ENCODE measurements around the gene RAB15.

Gene RAB15

DNA sequence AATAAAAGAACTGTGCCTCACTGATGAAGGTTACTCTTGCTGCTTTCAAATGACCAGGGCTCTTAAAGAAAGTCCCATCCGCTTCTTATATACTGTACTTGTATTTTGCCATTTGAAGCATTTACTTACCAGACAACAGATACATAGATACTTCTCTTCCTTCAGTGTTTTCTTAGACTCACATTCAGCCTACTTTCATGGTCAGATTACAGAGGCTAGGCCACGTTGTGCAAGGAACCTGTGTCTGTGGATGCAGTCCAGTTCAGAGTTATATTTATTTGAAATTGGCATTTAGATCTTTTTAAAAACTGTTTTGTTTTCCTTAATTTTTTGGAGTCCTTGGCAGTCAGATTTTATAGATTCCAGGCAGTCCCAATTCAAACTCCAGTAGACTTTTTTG, 51.7 kb downstream of the RAB15 start:
- no peak overlapping the region for H3K27ac ChIP-seq (ENCODE audit: extremely low read depth, low read depth, low read length)
- H3K9me3 ChIP-seq (ENCODE audit: control insufficient read depth, insufficient read depth, low read depth, low read length) = no peaks in the 10 kb centered on the region
- TF ChIP-seq ZNF521 (tag by site-specific recombination; IDR thresholded peaks at IDR 0.05) (no peak), IKZF3 (tag by site-specific recombination; IDR thresholded peaks at IDR 0.05) (no peak), ZFP41 (tag by site-specific recombination; IDR thresholded peaks at IDR 0.05; ENCODE audit: borderline replicate concordance) (no peak), ZNF404 (tag by site-specific recombination; IDR thresholded peaks at IDR 0.05) (no peak), ZNF626 (tag by site-specific recombination; IDR thresholded peaks at IDR 0.05) (no peak)
- TF ChIP-seq, protein P1, sequence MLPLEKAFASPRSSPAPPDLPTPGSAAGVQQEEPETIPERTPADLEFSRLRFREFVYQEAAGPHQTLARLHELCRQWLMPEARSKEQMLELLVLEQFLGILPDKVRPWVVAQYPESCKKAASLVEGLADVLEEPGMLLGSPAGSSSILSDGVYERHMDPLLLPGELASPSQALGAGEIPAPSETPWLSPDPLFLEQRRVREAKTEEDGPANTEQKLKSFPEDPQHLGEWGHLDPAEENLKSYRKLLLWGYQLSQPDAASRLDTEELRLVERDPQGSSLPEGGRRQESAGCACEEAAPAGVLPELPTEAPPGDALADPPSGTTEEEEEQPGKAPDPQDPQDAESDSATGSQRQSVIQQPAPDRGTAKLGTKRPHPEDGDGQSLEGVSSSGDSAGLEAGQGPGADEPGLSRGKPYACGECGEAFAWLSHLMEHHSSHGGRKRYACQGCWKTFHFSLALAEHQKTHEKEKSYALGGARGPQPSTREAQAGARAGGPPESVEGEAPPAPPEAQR (tag by site-specific recombination; IDR thresholded peaks at IDR 0.05) = no peak
- TF ChIP-seq, protein P2, sequence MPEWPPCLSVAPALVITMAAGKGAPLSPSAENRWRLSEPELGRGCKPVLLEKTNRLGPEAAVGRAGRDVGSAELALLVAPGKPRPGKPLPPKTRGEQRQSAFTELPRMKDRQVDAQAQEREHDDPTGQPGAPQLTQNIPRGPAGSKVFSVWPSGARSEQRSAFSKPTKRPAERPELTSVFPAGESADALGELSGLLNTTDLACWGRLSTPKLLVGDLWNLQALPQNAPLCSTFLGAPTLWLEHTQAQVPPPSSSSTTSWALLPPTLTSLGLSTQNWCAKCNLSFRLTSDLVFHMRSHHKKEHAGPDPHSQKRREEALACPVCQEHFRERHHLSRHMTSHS (tag by site-specific recombination; IDR thresholded peaks at IDR 0.05) = no peak
- CTCF ChIA-PET = interaction anchor here (0.6 to 1.7 kb wide), 3 partner anchors 16 to 132 kb away, joined by 3 to 5 read pairs (median 4); partner anchors contain the start of gene GPX2
- no peaks in the 10 kb centered on the region for H3K4me1 ChIP-seq (ENCODE audit: control insufficient read depth, insufficient read depth, low read length)
- H3K4me3 ChIP-seq (ENCODE audit: low read depth, low read length) = no peak overlapping the region
- POLR2A ChIA-PET = no interaction called here
- H3K36me3 ChIP-seq (ENCODE audit: control insufficient read depth in 2 of 2, insufficient read depth in 1 of 2, low read length in 2 of 2) = peaks cover 16 to 21% of the 10 kb centered on the region in 2 experiments

DNA sequence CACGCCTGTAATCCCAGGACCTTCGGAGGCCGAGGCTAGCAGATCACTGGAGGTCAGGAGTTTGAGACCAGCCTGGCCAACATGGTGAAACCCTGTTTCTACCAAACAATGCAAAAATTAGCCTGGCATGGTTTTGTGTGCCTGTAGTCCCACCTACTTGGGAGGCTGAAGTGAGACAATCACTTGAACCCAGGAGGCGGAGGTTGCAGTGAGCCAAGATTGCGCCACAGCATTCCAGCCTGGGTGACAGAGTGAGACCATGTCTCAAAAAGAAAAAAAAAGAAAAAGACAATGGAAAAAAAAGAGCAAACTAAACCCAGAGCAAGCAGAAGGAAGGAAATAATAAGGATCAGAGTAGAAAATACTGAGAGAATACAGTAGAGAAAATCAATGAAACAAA, 52.5 kb downstream of the RAB15 start:
- H3K4me1 ChIP-seq (ENCODE audit: control insufficient read depth, insufficient read depth, low read length) = peaks cover 3% of the 10 kb centered on the region; the same call in 1 of the 2 replicates
- no peak overlapping the region for H3K4me3 ChIP-seq (ENCODE audit: low read depth, low read length)
- TF ChIP-seq SP7 (tag by site-specific recombination; IDR thresholded peaks at IDR 0.05) = no peak
- no peak for TF ChIP-seq ZNF521 (tag by site-specific recombination; IDR thresholded peaks at IDR 0.05)
- no peak for TF ChIP-seq ZBTB20 (tag by site-specific recombination; IDR thresholded peaks at IDR 0.05)
- no peak for TF ChIP-seq ZNF341 (tag by site-specific recombination; IDR thresholded peaks at IDR 0.05; ENCODE audit: low read depth)
- TF ChIP-seq, protein P3, sequence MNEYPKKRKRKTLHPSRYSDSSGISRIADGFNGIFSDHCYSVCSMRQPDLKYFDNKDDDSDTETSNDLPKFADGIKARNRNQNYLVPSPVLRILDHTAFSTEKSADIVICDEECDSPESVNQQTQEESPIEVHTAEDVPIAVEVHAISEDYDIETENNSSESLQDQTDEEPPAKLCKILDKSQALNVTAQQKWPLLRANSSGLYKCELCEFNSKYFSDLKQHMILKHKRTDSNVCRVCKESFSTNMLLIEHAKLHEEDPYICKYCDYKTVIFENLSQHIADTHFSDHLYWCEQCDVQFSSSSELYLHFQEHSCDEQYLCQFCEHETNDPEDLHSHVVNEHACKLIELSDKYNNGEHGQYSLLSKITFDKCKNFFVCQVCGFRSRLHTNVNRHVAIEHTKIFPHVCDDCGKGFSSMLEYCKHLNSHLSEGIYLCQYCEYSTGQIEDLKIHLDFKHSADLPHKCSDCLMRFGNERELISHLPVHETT (tag by site-specific recombination; IDR thresholded peaks at IDR 0.05) = no peak
- TF ChIP-seq ZNF701 (tag by site-specific recombination; IDR thresholded peaks at IDR 0.05) = no peak
- no peak for TF ChIP-seq PRDM1 (tag by site-specific recombination; IDR thresholded peaks at IDR 0.05)
- no peak for TF ChIP-seq ZNF837 (tag by site-specific recombination; IDR thresholded peaks at IDR 0.05)
- no peak for TF ChIP-seq ZNF140 (tag by site-specific recombination; IDR thresholded peaks at IDR 0.05)
- no peak for TF ChIP-seq ZNF10 (tag by site-specific recombination; IDR thresholded peaks at IDR 0.05)
- TF ChIP-seq, protein P4, sequence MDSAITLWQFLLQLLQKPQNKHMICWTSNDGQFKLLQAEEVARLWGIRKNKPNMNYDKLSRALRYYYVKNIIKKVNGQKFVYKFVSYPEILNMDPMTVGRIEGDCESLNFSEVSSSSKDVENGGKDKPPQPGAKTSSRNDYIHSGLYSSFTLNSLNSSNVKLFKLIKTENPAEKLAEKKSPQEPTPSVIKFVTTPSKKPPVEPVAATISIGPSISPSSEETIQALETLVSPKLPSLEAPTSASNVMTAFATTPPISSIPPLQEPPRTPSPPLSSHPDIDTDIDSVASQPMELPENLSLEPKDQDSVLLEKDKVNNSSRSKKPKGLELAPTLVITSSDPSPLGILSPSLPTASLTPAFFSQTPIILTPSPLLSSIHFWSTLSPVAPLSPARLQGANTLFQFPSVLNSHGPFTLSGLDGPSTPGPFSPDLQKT (IDR thresholded peaks at IDR 0.05; ENCODE audit: borderline replicate concordance, low read depth, low read length) = no peak
- no peak for TF ChIP-seq YY2 (tag by site-specific recombination; IDR thresholded peaks at IDR 0.05)
- H3K9me3 ChIP-seq (ENCODE audit: control insufficient read depth, insufficient read depth, low read depth, low read length) = no peaks in the 10 kb centered on the region
- ChIA-PET CTCF (interaction anchor here (0.6 kb wide), 1 partner anchor 23 kb away, joined by 3 read pairs; the partner anchor contains the start of gene GPX2), POLR2A (no interaction called here)
- no peak overlapping the region for H3K27ac ChIP-seq (ENCODE audit: extremely low read depth, low read depth, low read length)
- peaks cover 7 to 12% of the 10 kb centered on the region in 2 experiments for H3K36me3 ChIP-seq (ENCODE audit: control insufficient read depth in 2 of 2, insufficient read depth in 1 of 2, low read length in 2 of 2)

DNA sequence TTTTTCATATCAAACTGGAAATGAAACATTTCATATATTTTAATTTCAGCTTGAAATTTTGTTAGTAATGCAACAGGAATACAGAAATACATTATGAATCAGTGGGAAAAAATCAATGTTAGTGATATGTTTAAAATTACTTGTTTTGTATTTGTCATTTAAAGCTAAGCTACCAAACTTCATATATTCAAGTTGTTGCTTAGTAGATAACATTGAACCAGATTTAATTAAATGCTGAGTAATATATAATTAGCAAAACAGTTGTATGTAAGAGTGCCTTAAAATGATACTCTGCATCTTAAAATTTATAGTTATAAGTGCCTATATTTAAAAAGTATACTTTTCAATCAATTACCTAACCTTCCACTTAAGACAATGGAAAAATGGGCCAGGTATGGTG, 52.9 kb downstream of the RAB15 start:
- CTCF ChIA-PET = no interaction called here
- peaks cover 3% of the 10 kb centered on the region; the same call in 1 of the 2 replicates for H3K4me1 ChIP-seq (ENCODE audit: control insufficient read depth, insufficient read depth, low read length)
- no peaks in the 10 kb centered on the region for H3K9me3 ChIP-seq (ENCODE audit: control insufficient read depth, insufficient read depth, low read depth, low read length)
- POLR2A ChIA-PET = no interaction called here
- TF ChIP-seq, protein P5, sequence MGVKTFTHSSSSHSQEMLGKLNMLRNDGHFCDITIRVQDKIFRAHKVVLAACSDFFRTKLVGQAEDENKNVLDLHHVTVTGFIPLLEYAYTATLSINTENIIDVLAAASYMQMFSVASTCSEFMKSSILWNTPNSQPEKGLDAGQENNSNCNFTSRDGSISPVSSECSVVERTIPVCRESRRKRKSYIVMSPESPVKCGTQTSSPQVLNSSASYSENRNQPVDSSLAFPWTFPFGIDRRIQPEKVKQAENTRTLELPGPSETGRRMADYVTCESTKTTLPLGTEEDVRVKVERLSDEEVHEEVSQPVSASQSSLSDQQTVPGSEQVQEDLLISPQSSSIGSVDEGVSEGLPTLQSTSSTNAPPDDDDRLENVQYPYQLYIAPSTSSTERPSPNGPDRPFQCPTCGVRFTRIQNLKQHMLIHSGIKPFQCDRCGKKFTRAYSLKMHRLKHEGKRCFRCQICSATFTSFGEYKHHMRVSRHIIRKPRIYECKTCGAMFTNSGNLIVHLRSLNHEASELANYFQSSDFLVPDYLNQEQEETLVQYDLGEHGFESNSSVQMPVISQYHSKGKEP (tag by site-specific recombination; IDR thresholded peaks at IDR 0.05) = no peak
- H3K4me3 ChIP-seq (ENCODE audit: low read depth, low read length) = no peak overlapping the region
- no peak overlapping the region for H3K27ac ChIP-seq (ENCODE audit: extremely low read depth, low read depth, low read length)
- peaks cover 4 to 8% of the 10 kb centered on the region in 2 experiments for H3K36me3 ChIP-seq (ENCODE audit: control insufficient read depth in 2 of 2, insufficient read depth in 1 of 2, low read length in 2 of 2)
